COR-L47 (cell line): ENCODE results near the gene USP43.
"Not testable (repeated sequence)": the region's sequence is repeated elsewhere in the genome, so short reads cannot be mapped to it uniquely, and the experiment has no call there.

Source experiments
- DNase-seq: peaks from one replicate; lab custom pipeline; 2025; lab: John Stamatoyannopoulos, UW

Gene USP43, protein sequence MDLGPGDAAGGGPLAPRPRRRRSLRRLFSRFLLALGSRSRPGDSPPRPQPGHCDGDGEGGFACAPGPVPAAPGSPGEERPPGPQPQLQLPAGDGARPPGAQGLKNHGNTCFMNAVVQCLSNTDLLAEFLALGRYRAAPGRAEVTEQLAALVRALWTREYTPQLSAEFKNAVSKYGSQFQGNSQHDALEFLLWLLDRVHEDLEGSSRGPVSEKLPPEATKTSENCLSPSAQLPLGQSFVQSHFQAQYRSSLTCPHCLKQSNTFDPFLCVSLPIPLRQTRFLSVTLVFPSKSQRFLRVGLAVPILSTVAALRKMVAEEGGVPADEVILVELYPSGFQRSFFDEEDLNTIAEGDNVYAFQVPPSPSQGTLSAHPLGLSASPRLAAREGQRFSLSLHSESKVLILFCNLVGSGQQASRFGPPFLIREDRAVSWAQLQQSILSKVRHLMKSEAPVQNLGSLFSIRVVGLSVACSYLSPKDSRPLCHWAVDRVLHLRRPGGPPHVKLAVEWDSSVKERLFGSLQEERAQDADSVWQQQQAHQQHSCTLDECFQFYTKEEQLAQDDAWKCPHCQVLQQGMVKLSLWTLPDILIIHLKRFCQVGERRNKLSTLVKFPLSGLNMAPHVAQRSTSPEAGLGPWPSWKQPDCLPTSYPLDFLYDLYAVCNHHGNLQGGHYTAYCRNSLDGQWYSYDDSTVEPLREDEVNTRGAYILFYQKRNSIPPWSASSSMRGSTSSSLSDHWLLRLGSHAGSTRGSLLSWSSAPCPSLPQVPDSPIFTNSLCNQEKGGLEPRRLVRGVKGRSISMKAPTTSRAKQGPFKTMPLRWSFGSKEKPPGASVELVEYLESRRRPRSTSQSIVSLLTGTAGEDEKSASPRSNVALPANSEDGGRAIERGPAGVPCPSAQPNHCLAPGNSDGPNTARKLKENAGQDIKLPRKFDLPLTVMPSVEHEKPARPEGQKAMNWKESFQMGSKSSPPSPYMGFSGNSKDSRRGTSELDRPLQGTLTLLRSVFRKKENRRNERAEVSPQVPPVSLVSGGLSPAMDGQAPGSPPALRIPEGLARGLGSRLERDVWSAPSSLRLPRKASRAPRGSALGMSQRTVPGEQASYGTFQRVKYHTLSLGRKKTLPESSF

DNA sequence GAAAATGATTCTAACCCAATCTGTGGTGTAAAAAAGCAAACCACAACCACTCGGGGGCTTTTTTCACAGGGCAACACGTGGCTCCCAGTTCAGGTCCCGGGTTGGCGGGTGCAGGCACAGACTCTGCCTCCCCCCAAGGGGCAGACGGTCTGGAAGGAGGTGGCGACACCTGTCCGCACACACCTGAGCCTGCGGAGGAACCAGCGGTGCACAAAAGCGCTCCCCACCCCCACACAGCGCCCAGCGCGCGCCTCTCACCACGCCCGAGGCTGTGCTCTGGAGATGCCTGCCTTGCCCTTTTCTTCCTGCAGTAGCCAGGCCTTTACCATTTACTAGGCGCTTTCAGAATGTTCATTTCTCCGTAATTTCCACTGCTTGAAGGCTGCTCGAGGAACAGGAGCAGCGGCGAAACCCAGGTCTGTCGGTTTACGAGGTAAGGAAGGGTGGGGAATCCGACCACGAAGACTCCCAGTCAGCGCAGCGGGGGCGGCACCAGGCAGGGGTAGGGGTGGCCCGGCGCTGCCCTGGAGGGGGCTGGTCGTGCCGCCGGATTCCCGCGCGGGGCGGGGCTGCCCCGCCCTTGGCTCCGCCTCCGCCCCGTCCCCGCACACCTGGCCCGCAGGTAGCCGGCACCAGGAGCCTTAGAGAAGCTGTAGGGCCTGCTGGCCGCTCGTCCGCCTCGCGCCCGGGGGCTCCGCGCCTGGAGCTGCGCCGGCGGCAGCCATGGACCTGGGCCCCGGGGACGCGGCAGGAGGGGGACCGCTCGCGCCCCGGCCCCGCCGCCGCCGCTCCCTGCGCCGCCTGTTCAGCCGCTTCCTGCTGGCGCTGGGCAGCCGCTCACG lies at the start of gene USP43:
Gene USP43 (plus strand): TSS at position 608 of the 842 bp plus-strand sequence. CDS start 116 bp downstream, at position 724.
- DNase-seq = no peak

DNA sequence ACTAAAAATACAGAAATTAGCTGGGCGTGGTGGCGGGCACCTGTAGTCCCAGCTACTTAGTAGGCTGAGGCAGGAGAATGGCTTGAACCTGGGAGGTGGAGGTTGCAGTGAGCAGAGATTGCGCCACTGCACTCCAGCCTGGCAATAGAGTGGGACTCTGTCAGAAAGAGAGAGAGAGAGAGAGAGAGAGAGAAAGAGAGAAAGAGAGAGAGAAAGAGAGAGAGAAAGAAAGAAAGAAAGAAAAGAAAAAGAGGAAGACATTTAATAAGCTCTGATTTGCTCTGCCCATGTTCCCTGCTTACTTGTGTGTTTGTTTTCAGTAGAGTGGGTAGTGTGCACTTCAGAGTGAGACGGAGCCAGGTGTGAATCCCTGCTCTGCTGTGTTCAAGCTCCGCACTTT lies 47.7 kb upstream of the USP43 start:
- not testable (repeated sequence) for DNase-seq

DNA sequence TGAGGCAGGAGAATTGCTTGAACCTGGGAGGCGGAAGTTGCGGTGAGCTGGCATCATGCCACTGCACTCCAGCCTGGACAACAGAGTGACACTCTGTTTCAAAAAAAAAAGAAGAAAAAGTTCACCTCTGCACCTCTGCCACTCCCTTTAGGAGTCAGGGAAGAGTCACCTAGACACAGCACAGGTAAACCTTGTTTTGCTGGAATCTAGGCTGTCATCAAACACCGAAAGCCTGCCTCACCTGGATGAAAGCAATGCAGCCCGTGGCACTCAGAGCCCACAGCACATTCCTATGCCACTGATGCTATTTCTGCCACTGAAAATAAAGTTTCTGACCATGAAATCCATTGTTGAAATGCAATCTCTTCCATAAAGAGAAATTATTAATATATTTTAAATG lies 46.7 kb upstream of the USP43 start:
- DNase-seq = no peak

DNA sequence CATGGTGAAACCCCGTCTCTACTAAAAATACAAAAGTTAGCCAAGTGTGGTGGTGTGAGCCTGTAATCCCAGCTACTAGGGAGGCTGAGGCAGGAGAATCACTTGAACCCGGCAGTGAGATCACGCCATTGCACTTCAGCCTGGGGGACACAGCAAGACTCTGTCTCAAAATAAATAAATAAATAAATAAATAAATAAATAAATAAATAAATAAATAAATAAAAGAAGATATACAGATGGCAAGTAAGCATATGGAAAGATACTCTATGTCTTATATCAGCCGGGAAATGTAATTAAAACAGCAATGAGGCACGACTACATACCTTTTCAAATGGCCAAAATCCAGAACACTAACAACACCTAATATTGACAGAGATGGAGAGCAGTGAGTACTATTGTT lies 40.7 kb upstream of the USP43 start:
- DNase-seq = not testable (repeated sequence)

DNA sequence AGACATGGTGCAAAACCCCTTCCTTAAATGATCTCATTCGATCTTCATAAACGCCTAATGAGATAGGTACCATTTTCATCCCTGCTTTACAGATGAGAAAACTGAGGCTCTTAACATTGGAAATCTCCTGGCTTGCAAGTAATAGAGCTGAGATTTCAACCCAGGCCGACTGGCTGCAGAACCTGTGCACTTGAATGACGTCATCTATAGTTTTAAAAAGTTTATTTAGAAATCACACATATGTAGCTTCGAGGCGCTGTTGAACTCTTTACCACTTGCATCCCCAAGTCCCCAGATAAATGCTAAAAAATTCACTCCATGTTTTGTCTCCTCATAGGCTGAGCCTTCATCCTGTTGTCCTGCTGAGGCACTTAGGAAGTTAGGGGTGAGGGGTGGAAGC lies 38.9 kb upstream of the USP43 start:
- DNase-seq = no peak

DNA sequence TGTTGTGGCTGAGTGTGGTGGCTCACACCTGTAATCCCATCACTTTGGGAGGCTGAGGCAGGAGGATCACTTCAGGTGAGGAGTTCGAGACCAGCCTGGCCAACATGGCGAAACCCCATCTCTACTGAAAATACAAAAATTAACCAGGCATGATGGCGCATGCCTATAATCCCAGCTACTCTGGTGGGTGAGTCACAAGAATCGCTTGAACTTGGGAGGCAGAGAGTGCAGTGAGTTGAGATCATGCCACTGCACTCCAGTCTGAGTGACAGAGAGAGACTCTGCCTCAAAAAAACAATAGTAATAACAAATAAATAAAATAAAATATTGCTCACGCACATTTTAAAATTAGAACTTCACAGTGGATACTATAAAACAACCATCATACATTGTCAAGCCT lies 38.3 kb upstream of the USP43 start:
- not testable (repeated sequence) for DNase-seq

DNA sequence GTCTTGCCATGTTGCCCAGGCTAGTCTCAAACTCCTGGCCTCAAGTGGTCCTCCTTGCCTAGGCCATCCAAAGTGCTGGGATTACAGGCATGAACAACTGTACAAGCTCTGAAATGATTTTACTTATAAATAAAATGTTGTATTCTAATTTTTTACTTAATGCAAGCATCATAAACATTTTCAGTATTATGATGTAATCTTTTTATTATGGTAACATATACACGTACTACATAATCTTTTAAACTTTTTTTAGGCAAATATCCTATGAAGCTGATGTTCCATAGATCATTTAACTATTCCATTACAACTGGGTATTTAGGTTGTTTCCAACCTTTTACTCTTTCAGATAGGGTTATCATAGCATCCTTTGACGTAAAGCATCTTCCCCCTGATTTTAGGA lies 33.8 kb upstream of the USP43 start:
- no peak for DNase-seq

DNA sequence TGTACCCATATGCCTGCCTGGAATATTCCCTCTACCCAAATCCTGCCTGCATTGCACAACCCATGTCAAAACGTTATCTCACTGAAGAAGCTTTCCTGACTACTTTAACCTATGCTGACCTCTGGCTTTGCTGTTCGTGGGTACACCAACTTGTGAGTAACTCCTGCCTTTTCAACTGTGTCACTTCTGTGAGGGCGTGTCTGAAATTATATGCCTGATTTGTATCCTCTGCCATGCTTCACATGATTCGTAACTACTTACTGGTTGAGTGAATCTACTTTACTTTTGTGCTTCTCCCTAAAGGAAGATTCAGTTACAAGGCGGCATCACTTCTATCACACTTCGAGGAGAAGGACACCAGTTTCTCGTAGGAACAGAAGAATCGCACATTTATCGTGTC lies 33.3 kb upstream of the USP43 start:
- no peak for DNase-seq

DNA sequence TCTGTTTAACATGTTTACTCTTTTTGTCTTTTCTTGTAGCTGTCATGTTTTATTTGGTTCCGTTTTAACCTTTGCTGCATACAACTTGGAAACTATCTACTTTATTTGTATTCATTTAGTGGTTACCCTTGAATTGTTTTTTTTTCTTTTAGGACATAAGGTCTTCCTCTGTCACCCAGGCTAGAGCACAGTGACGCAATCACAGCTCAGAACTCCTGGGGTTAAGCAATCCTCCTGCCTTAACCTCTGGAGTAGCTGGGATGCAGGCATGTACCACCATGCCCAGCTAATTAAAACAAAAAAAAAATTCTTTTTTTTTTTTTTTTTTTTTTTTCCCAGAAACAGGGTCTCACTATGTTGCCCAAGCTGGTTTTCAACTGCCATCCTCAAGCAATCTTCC lies 29.8 kb upstream of the USP43 start:
- DNase-seq = no peak

DNA sequence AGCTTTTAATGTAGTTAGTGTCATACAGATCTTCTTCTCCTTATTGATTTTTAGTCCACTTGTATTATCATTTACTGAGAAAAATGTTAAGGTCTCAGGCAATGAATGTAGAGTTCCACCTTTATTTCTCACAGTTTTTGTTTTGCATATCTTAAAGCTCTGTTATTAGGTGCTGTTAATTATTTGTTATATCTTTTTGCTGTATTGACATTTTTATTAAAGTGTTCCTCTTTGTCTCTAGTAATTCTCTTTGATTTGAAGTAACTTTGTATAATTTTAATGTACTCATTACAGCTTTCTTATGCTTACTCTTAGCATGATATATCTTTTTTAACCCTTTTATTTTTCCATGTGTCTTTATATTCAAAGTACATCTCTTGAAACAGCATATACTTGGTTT lies 22.4 kb upstream of the USP43 start:
- DNase-seq = no peak

DNA sequence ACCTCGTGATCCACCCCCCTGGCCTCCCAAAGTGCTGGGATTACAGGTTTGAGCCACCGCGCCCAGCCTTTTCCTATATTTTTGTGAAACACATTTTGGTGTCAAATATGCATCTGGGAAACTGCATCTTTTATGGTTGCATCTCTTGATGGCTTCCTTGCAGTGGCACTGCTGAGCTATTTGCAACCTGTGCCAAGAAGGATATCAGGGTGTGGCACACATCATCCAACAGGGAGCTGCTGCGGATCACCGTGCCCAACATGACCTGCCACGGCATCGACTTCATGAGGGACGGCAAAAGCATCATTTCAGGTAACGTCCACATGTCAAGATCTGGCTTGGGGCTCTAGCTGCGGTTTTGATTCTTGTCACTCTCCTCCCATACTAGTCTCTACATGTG lies 16.8 kb upstream of the USP43 start:
- DNase-seq = no peak

DNA sequence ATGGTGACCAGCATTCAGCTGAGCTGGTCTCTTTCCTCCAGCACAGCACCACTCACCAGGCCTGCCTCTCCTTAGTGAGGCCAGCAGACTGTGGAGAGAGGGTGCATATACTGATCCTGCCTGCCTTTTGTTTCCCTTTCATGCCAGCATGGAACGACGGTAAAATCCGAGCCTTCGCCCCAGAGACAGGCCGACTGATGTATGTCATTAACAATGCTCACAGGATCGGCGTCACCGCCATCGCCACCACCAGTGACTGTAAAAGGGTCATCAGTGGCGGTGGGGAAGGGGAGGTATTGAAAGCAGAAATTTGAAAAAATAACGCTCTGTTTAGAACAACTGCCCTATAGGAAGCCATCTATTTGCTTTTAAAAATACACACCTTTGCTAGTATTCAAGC lies 12.6 kb upstream of the USP43 start:
- no peak for DNase-seq

DNA sequence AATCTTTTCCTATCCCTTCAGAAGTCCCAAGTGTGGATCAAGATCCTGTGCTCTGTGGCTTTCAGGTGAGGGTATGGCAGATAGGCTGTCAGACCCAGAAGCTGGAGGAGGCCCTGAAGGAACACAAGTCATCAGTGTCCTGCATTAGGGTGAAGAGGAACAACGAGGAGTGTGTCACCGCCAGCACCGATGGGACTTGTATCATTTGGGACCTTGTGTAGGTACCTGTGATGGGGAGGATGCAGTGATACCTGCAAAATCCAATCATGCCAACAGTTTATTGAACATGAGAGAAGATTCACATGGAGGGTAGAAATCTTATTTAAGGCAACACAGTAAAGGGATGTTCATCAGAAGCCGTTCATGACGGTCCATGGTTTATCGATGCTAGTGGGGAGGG lies 10.0 kb upstream of the USP43 start:
- DNase-seq = no peak

DNA sequence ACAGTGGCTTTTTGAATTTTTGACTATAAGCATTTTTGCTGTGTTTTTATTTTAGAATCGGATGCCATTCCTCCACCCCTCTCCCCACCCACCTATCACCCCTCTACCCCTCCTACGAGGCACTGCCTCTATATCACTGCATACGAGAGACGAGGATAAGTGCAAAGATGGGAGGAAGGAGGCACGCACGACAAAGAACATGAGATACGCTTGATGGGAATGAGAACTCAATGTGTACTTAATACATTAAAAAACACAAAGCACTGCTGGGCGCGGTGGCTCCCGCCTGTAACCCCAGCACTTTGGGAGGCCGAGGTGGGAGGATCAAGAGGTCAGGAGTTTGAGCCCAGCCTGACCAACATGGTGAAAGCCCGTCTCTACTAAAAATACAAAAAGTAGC lies 8.8 kb upstream of the USP43 start:
- DNase-seq = no peak

DNA sequence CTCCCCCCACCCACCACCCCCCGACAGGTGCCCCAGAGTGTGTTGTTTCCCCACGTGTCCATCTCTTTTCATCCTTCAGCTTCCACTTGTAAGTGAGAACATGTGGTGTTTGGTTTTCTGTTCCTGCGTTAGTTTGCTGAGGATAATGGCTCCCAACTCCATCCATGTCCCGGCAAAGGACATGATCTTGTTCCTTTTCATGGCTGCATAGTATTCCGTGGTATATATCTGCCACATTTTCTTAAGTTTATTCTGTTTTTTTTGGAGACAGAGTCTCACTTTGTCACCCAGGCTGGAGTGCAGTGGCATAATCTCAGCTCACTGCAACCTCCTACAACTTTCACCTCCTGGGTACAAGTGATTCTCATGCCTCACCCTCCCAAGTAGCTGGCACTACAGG lies 4.9 kb upstream of the USP43 start:
- DNase-seq = not testable (repeated sequence)

DNA sequence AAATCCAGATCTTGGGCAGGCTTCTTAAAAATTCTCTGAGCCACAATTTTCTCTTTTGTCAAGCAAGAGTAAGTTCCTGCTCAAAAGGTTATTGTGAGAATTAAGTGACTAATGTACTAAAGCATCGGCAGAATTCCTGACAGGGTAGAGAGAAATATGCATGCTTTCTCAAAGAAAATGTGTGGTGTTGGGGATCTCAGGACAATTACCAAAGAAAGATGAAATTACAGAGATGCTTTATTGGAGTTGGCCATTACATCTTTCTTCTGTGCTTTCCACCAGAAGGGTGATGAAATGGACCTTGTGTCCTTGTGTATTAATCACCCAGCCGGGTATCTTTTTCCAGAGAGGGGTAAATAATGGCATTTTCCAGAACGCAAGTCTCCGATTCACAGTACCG lies 1.7 kb upstream of the USP43 start:
- no peak for DNase-seq

DNA sequence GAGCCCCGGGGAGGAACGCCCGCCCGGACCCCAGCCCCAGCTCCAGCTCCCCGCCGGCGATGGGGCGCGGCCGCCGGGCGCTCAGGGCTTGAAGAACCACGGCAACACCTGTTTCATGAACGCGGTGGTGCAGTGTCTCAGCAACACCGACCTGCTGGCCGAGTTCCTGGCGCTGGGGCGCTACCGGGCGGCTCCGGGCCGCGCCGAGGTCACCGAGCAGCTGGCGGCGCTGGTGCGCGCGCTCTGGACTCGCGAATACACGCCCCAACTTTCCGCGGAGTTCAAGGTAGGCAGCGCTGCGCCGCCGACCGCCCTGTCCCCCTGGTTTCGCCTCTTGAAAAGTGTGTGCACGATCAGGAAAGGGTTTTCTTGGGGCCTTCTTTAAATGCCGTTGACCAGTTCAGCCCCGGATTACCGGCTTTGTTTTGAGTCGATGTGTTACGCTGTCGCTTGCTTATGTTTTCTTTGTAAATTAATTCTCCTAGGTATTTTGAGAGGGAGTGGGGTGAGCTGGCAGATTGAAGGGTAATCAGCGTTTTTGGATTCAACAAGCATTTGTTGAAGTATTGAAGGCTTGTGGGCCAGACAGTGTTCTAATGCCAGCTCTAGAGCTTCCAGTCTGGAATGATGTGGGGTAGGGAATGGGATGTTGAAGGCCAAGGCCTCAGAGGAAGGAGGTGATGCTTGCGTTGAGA lies 681 bp downstream of the USP43 start:
- DNase-seq = no peak

DNA sequence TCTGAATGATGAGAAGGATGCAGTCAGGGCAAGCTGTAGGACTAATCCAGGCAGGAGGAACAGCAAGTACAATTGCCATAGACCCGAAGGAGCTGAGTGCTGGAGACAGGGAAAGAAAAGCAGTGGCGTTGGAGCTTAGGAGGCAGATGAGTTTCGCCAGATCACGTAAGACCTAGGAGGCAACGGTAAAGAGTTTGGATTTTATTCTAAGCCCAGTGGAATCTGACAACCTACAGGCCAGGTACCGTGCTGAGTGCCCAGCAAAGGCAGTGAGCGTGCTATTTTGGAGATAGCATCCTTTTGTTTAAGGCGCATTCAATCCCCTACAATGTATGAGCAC lies 1.2 kb downstream of the USP43 start:
- no peak for DNase-seq

DNA sequence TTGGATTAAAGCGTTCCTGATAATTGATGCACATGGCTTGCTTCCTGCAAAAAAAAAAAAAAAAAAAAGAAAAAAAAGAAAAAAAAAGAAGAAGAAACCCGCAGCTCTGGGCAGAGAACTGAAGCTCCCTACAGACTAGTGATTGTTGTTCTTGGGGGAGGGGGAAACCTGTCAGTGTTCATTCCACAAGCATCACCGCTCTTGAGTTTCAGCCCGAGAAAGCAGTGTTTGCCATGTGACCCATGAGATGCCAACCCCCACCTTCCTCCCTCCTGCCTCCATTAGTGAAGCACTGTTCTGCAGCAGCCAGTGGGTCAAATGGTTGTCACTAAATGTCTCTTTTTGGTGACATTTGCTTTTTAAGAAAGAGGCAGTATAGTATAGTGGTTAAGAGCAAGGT lies 1.7 kb downstream of the USP43 start:
- no peak for DNase-seq

DNA sequence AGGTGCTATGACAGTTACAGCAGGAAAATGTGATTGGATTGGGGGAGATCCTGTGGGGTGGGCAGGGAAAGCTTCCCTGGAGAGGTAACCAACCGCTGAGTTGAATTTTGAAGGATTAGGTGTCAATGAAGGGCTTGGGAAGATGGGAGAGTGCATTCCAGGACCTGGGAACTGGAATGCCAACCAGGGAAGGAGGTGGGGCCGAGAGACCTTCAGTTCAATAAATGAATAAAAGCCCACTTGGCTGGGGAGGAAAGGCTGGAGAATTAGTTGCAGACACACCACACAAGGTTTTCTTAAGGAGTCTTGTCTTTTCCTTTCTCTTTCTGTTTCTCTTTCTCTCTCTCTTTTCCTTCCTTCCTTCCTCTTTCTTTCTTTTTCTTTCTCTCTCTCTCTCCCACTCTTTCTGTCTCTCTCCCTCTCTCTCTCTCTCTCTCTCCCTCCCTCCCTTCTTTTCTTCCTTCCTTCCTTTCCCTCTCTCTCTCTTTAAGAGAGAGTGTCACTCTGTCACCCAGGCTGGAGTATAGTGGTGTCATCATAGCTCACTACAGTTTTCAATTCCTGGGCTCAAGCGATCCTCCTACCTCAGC lies 3.3 kb downstream of the USP43 start:
- no peak for DNase-seq
